Mammary epithelial cell (primary cell): ENCODE data around the gene FILIP1.

Experiments used
- EZH2 ChIP-seq: IDR thresholded peaks from 2 replicates; pipeline ENCODE4 v1.6.1; 2012; ENCODE audit warnings: low read length, inconsistent platforms, borderline replicate concordance
- TF ChIP-seq, protein P1 (sequence below), 2 donors: IDR thresholded peaks in 1 of 2; conservative IDR thresholded peaks in 1 of 2; 2 replicates each; pipeline ENCODE4 v1.5.1; 2011 to 2012; ENCODE audit warnings: inconsistent platforms in 2 of 2, low read length in 2 of 2, mild to moderate bottlenecking in 2 of 2, control low read depth in 1 of 2, low read depth in 1 of 2; ENCODE audit not compliant: insufficient read depth in 1 of 2; ENCODE audit errors: extremely low read depth in 1 of 2

DNA sequence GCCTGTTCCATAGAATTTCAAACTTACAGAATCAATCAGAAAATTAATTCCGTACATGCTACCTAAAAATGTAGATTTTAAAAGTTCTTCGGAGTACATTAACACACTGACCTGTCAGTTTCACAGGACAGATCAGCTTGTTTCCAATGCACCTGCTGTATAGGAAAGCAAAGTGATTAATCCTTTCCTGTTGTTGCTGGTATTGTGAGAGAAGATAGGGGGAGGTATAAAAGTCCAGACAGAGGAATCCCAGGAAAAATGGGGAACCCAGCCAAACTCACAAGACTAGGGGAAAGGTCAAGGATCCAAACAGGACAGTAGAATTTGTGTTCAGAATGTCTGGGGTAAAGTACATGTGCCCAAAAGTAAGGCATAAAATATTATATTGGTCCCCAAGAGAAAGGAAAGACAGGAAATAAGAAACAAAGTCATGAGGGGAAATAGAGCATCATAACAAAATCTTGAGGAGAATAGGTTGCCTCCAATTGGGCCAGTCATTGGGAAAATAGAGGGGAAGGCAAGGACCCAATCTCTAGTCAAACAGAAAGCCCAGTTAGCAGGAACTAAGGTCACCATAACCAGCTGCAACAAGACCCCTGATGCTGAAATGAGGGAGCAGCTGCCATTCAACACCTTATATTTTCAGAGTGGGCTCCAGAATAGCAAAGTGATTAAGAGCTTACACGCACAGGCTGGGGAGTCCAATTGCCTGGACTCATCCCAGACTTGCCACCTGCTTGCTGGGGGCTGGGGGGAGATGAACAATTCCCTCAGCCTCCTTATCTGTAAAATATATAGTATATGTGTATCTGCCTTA, 10.3 kb downstream of the FILIP1 start:
- TF ChIP-seq, protein P1, sequence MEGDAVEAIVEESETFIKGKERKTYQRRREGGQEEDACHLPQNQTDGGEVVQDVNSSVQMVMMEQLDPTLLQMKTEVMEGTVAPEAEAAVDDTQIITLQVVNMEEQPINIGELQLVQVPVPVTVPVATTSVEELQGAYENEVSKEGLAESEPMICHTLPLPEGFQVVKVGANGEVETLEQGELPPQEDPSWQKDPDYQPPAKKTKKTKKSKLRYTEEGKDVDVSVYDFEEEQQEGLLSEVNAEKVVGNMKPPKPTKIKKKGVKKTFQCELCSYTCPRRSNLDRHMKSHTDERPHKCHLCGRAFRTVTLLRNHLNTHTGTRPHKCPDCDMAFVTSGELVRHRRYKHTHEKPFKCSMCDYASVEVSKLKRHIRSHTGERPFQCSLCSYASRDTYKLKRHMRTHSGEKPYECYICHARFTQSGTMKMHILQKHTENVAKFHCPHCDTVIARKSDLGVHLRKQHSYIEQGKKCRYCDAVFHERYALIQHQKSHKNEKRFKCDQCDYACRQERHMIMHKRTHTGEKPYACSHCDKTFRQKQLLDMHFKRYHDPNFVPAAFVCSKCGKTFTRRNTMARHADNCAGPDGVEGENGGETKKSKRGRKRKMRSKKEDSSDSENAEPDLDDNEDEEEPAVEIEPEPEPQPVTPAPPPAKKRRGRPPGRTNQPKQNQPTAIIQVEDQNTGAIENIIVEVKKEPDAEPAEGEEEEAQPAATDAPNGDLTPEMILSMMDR (conservative IDR thresholded peaks at IDR 0.05 in 1 of 2, IDR thresholded peaks at IDR 0.05 in 1 of 2; ENCODE audit: extremely low read depth in 1 of 2, insufficient read depth in 1 of 2, low read depth in 1 of 2, low read length in 2 of 2) = no peak
- no peak for TF ChIP-seq EZH2
